Stimulated activated CD4-positive, alpha-beta T cell treated with anti-CD3 and anti-CD28 coated beads, Interleukin-1b, Interleukin-23, amount 100 ng/mL, for 24 hours (primary cell): ENCODE measurements around the gene ZBTB46.
"Not testable (repeated sequence)": the region's sequence is repeated elsewhere in the genome, so short reads cannot be mapped to it uniquely, and the experiment has no call there.

Experiments used
- DNase-seq, 4 experiments: peaks; one replicate each; pipeline ENCODE4 v3.0.0-alpha.2; 2020; ENCODE audit warnings: low read depth in 4 of 4, low spot score in 1 of 4

Gene ZBTB46

DNA sequence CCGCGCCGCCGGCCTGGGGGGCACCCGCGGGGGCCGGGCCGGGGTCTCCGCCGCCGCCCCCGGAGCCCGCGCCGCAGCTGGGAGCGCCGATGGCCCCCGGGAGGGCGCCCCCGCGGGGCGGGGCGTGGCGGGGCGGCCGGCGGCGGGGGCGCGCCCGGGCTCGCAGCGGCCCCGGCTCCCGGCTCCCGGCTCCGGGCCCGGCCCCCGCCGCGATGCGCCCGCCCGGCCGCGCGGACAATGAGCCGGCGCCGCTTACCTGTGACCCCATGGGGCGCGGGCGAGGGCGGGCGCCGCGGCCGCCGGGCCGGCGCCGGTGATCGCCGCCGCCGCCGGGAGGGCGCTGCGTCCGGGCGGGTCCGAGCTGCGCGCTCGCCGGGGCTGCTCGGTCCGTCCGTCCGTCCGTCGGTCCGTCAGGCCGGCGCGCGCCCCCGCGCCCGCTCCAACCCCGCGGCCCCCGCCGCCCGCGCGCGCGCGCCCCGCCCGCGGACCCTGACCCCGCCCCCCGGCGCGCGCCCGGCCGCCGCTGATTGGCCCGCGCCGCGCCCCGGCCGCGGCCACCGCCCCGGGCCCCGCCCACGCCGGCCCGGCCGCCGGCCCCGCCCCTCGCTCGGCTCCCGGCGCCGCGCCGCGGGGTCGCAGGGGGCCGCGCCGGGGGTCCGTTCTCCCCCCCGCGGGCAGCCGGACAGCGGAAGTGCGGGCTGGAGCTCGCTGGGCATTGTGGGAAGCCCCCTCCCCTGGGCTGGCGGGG lies at the start of gene ZBTB46:
ZBTB46 (minus strand) TSS at position 424 of the 748 bp plus-strand sequence. CDS start 40,507 bp downstream, outside the sequence.
- peak in 1 of 4 experiments; percentile 26 for DNase-seq

DNA sequence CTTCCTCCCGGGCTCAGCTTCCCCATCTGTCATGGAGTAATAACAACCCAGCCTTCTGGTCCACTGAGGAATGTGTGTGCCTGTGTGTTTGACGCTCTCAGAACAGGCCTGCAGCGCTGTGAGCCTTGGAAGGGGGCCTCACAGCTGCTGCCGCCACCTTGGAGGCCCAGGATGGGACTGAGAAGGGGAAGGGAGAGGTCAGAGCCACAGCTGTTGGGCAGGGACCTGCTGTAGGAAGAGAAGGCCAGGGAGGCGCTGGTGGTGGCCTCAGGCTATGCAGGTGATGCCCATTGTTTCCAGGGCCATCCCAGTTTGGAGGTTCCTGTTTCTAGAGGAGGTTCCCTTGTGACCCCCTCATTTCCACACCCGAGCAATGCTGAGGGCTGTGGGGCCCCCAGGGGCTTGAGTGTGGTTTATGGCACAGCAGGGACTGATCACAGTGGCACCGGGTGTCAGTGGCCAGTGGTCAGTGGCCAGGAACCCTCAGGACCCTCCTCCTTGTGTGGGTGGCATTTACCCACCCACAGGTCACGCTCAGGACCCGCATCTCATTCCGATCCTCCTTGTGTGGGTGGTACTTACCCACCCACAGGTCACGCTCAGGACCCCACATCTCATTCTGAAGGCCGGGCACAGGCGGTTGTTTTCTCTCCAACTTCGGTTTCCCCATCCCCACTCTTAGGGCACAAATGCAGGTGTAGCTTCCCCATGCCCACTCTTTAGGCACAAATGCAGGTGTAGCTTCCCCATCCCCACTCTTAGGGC lies 48.0 kb upstream of the ZBTB46 start:
- no peak for DNase-seq

- no peak for DNase-seq
Measured at GRCh38 chr20:63877755-63878470, 46.8 kb upstream of the ZBTB46 start.

- DNase-seq, result no peak
Measured at GRCh38 chr20:63876489-63877036, 45.5 kb upstream of the ZBTB46 start.

DNA sequence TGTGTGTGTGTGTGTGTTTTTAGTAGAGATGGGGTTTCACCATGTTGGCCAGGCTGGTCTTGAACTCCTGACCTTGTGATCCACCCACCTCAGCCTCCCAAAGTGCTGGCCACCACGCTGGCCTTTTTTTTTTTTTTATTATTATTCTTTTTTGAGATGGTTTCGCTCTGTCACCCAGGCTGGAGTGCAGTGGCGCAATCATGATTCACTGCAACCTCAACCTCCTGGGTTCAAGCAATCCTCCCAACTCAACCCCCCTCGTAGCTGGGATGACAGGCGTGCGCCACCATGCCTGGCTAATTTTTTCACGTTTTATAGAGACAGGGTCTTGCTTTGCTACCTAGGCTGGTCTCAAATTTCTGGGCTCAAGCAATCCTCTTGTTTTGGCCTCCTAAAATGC lies 43.2 kb upstream of the ZBTB46 start:
- not testable (repeated sequence) for DNase-seq

DNA sequence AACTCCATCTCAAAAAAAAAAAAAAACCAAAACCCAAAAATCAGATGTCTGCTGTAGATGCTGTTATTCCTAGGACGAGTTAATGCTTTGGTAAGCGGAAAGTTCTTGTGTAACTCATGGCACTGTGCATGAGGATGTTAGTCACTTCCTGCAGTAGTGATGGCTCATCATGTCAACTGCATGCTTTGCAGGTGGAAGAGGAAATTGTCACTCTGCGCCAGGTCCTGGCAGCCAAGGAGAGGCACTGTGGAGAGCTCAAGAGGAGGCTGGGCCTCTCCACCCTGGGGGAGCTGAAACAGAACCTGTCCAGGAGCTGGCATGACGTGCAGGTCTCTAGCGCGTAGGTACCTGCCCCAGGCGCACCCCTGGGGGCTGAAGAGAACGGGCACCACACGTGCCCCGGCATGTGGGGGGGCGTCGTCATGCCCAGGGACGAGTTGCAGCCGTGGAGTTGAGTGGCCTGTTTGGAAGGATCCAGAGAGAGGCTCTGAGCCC lies 42.5 kb upstream of the ZBTB46 start:
- peak in 1 of 4 experiments; percentile 42 for DNase-seq

GRCh38 chr20:63868264-63868663 lies 37.2 kb upstream of the ZBTB46 start:
- no peak for DNase-seq

DNA sequence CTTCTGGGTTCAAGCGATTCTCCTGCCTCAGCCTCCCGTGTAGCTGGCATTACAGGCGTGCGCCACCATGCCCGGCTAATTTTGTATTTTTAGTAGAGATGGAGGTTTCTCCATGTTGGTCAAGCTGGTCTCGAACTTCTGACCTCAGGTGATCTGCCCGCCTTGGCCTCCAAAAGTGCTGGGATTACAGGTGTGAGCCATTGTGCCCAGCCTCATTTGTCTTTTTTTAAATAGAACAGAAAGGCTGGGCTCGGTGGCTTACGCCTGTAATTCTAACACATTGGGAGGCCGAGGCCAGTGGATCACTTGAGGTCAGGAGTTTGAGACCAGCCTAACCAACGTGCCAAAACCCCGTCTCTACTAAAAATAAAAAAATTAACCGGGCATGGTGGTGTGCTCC lies 36.0 kb upstream of the ZBTB46 start:
- DNase-seq, result not testable (repeated sequence)

DNA sequence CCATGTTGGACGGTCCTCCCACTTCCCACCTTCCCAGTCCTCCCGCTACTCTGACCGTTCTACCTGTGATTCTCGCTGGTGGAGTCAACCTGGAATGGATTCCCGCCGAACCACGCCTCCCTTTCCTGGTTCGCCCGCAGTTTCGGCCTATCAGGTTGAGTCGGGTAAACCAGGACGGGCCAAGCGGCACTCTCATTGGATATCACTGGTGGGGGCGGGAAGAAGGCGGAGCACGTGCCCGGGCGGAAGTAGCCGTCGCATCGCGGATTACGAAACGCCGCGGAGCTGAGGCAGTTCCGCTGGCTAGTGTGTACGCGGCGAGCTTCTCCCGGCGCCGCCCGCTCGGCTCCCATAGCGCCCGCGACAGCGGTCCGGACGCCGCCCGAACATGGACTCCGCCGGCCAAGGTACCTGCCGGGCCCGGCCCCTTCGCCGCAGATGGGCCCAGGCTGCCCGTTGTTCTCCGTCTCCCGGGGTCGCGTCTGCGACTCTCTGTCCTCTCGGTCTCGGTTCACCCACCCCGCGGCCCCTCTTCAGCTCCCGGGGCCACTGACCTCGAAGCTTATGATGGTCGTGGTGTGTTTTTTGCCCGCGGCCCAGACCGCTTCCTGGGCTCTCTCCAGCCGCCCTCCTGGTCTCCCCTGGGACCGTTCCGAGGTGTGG lies 34.0 kb upstream of the ZBTB46 start, which contains the start of gene TPD52L2:
TPD52L2 (plus strand) TSS at position 293 of the 663 bp plus-strand sequence; CDS start at position 389, 96 bp downstream.
- peak; percentile 84 to 97 (median 92) for DNase-seq

GRCh38 chr20:63864545-63864977 lies 33.5 kb upstream of the ZBTB46 start:
- no peak for DNase-seq

DNA sequence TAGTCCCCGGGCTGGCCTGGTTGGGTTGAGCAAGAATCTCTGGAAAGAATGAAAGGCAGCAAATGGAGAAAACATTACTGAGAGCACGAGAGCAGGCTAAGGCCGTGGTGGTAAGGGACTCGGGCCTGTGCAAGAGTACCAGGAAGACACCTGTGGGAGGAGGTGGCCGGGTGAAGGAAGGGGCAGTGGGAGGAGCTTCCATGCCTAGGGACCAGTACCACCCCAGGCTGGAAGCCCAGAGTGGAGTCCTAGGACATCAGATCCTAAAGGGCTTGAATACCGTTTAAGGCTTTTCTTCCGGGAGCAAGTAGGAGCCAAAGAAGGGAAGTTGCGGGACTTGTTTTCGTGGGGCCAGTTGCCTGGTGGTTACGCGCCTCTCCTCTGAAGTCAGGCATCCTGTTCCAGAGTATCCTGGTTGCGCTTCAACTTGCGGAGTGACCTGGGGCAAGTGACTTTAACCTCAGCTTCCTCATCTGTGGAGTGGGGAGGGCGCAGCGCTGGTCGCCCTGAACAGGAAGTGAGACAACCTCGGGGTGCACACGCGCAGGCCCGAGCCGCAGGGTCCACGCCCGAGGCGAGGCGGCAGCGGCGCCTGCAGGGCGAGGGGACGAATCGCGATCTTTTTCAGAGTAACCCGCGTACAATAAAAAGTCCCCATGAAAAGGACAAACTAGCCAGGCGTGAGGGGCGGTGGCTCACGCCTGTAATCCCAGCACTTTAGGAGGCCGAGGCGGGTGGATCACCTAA lies 32.9 kb upstream of the ZBTB46 start:
- DNase-seq, result peak in 3 of 4 experiments; percentile 42 to 74 (median 66)

DNA sequence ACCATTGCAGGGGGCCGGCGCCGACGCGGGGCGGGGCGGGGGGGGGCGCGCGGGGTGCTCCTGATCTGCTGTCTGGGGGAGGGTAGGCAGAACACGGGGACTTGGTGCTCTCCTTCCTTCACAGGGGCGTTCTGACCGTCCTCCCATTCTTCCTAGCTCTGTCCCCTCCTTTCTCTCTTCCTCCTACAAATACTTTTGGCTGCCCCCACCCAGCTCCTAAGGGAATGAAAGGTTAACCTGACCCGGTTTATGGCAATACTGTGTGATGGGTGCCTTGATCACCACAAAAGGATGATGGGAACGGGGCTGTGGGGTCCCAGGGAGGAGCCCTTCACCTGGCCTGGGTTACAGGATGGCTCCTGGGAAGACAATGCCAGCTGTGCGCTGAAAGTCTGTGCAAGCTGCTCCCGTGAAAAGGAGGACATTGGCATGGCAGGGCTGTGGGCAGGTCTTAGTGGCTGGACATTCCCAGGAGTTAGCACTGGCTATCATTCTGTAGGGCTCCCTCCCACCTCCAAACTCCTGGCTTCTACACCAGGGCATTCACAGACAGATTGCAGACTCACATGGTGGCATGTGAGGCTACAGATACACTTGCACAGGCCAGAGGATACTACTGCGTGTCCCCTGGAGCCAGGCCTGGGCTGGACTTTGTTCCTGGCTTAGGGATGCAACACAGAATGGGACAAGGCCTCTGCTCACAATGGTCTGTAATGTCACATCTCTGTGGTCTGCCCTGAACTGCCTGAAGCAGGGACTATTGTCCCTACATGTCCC lies 32.1 kb upstream of the ZBTB46 start:
- DNase-seq, result no peak

DNA sequence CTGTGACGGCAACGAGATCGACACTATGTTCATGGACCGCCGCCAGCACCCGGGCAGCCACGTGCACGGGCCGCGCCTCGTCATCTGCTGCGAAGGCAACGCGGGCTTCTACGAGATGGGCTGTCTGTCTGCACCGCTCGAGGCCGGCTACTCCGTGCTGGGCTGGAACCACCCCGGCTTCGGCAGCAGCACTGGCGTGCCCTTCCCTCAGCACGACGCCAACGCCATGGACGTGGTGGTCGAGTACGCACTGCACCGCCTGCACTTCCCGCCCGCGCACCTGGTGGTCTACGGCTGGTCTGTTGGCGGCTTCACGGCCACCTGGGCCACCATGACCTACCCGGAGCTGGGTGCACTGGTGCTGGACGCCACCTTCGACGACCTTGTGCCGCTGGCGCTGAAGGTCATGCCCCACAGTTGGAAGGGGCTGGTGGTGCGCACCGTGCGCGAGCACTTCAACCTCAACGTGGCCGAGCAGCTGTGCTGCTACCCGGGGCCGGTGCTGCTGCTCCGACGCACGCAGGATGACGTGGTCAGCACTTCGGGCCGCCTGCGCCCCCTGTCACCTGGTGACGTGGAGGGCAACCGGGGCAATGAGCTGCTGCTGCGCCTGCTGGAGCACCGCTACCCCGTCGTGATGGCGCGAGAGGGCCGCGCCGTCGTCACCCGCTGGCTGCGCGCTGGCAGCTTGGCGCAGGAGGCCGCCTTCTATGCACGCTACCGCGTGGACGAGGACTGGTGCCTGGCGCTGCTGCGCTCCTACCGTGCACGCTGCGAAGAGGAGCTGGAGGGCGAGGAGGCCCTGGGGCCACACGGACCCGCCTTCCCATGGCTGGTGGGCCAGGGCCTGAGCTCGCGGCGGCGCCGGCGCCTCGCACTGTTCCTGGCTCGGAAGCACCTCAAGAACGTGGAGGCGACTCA lies 31.2 kb upstream of the ZBTB46 start:
- DNase-seq, result no peak

- no peak for DNase-seq
Measured at GRCh38 chr20:63861365-63861934, 30.4 kb upstream of the ZBTB46 start, which contains the start of gene ABHD16B. ABHD16B (plus strand) TSS chr20:63861498; CDS start chr20:63861541, 43 bp downstream.

DNA sequence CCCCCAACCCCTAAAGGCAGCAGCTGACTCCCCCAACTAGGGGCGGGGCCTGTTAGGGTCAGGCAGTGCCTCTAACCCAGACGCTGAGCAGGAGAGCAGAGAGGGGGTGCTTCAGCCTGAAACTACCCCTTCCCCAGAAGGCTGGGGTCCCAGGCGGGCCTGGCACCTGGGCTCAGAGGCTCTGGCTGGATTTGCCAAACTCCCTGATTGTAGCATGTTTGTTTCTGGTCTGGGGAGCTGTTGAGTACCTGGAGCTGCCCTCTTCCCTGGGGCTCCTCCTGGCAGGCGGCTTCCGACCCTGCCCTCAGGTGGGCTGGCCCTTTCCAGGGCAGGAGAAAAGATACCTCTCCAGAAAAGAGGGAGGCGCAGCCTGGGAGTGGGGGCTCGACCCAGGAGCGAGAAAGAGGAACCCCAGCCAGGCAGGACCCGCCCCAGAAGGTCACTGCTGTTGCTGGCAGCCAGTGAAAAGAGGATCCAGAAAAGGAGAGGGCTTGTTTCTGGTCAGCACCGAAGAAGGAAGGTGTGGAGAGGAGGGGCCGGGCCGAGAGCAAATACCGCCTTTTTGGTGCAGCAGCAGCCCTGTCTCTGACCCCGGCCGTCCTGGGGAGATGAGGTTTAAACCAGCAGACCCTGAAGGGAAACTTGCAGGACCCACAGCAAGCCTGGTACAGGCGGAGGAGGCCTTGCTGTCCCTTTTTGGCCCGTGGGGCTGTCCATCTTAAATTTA lies 29.4 kb upstream of the ZBTB46 start:
- no peak for DNase-seq

- no peak for DNase-seq
Measured at GRCh38 chr20:63859166-63859699, 28.2 kb upstream of the ZBTB46 start.
